Activated CD4-positive, CD25-positive, alpha-beta regulatory T cell treated with anti-CD3 and anti-CD28 coated beads, Interleukin-2, amount 50 U/mL, for 24 hours (primary cell): ENCODE data around the gene RUNX1.

Source experiments
- ATAC-seq, 2 donors: fragments of 150-1000 bp; cut with Tn5 transposase; one replicate each; pipeline ENCODE4 v1.10.0; 2021; ENCODE audit warnings: mild to moderate bottlenecking in 1 of 2, moderate library complexity in 1 of 2

The RUNX1 gene

DNA sequence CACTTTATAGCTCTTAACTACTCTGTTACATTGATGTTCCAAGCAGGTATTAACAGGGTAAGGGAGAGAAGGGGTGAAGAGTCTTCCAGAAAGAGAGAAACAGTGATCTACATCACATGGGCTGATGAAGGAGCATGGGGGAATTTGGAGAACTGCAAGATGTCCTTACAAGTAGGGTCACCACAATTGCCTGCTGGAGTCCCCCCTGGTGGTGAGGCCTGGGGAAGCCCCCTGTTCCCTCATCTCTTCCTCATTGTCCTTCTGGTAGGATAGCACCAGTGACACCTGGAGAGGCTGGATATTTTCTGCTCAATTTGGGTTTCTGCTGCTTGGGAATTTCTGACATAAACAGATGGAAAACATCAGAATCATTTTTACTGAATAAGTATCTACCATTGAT, 126.6 kb downstream of the RUNX1 start:
- ATAC-seq: no peak

DNA sequence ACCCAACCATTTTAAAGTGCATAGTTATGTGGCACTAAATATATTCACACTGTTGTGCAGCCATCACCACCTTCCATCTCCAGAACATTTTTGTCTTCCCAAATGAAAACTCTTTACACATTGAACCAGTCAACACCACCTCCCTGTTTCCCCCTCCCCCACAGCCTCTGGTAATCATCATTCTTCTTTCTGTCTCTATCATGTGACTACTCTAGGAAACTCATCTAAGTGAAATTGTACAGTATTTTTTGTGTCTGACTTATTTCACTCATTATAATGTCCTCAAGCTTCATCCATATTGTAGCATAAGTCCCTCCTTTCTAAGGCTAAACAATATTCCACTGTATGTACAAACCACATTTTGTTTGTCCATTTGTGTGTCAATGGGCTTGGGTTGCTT, 128.0 kb downstream of the RUNX1 start:
- no peak for ATAC-seq

DNA sequence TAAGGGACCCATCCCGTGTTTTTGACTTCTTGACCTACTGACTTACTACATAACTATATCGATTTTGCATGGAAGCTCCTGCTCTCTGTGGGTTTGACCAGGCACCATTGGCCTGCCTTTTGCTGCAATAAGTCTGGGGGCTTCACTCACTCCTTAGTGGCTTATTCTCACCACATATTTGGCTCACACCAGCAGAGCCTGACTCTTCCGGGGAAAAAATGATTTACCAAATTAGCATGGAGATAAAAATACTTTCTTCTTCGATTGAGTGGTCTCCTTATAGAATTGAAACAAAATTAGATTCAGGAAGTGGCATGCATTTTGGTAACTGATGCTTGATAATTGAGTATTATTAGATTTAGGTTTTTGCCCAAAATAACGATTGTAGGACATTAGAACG, 129.7 kb downstream of the RUNX1 start:
- no peak for ATAC-seq

DNA sequence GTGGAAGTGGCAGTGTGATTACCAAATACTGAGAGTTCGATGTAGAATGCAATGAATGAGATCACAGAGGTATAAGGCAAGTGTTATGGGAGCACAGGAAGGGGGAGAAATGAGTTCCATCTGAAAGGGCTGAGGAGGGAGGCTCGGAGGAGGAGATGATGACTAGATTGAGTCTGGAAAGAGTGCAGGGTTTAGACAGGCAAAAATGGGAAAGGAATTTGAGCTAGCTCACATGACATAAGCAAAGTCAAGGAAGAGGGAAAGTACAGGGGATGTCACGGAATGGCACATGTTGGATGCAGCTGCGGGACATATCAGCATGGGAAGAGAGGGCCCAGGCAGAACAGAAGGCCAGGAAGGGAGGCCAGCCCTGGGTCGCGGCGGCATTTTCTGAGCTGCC, 132.7 kb downstream of the RUNX1 start:
- no peak for ATAC-seq

- ATAC-seq: no peak
These were observed 133.7 kb downstream of the RUNX1 start for GRCh38 chr21:34915364-34915841.

DNA sequence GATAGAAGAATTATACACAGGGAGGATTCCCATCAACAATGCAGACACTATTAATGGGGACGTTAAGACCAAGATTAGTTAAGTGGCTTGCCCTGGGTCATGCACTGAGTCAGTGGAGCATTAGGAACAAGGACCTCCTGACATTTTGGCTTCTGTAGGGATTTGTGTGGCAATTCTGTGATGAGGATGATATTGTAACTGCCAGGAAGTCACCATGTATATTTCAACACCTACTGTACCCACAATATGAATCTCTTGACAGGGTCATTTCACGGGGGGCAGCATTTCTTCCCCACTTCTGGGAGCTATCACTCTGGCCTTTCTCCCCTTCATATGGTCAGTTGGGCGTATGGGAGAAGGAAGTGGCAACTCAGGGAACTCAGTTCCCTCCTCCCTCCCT, 134.9 kb downstream of the RUNX1 start:
- ATAC-seq: no peak

DNA sequence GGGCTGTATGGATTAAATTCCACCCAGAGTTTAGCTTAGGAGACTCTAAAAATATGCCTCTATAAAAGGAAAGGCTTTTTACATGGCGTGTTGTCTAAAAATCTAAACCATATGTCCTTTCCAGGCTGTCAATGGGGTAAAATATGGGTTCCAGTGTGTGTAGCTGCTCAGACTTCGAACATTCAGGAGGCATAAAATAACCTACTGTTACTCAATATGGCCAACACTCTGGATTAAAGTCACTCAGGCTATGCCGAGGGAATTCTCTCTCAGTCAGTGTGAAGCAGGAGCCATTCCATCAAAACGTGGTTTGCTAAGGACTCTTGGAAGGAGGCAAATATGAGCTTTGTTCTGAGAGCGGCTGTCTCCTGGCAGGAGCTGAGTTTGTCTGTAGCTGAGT, 135.3 kb downstream of the RUNX1 start:
- ATAC-seq: no peak

DNA sequence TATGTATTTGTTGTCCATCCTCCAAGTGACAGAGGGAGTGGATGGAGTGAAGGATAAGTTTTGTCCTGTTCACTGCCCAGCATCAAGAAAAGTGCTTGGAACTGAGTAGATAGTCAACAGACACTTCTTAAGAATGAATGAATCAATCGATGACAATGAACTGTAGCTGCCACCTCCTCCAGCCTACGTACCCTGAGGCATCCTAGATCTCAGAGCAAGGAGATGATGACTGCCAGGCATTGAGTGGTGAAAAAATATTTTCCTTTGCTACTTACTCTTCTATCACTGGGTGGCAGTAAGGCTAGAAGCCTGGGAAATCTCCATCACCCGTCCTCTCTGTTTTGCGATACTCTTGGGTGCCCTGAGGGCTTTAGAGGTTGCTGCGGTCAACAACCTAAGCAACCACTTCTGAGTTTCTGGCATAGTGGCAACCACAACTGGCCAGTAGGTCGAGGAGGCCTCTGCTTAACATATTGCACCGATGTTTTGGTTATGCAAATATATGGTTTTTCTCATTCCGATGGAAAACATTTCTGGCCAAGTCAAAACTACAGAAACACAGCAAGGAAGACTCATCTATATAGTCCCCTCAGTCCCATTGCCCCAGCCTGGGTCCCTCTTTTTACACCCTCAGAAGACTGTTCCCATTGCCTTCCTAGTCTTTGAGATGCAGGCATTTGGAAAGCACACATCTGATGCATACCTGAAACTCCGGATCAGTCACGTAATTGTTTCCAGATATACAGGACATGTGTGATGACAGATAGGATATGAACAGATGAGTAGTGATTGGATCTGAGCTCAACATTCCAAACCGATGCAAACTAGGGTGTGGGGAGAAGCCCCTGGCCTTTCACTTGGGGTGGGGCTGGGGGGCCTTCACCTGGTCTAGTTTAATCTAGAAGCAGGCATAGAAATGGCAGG, 136.8 kb downstream of the RUNX1 start:
- peak in 1 of 2 donors; percentile 36 for ATAC-seq

DNA sequence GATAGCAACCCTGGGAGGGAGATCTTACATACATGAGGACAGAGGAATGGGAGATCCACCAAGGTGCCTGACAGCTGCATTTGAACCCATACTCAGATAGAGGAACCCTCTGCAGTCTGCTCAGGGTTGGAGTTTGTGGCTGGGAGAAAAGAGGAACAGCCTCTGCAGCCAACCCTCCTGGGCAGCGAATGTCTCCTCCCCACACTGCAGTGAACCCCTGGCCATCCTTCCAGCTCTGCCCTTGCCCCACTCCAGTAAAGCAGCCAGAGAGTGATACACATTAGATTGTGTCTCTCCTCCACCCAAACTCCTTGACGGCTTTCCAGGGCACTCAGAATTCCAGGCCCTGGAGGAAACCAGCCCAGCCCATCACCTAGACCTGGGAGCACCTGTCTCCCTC, 137.7 kb downstream of the RUNX1 start:
- no peak for ATAC-seq

DNA sequence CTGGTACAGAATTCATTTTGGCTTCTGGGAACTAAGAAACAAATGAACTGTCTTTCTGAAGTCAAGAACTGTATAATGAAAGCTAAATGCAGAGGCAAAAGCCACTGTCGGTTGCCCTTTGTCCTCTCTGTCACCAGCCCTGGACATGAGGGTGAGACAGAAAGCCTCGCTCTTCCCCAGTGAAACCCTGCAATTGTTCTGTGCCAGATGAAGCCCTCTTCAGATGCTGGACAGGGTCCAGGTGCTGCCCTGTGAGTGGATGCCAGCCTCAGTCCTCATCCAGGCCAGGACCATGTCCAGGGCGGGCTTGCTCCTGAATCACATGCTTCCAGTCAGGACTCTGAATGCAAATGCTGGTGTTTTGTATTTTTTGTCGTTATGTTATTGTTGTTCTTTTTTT, 138.7 kb downstream of the RUNX1 start:
- ATAC-seq: no peak

DNA sequence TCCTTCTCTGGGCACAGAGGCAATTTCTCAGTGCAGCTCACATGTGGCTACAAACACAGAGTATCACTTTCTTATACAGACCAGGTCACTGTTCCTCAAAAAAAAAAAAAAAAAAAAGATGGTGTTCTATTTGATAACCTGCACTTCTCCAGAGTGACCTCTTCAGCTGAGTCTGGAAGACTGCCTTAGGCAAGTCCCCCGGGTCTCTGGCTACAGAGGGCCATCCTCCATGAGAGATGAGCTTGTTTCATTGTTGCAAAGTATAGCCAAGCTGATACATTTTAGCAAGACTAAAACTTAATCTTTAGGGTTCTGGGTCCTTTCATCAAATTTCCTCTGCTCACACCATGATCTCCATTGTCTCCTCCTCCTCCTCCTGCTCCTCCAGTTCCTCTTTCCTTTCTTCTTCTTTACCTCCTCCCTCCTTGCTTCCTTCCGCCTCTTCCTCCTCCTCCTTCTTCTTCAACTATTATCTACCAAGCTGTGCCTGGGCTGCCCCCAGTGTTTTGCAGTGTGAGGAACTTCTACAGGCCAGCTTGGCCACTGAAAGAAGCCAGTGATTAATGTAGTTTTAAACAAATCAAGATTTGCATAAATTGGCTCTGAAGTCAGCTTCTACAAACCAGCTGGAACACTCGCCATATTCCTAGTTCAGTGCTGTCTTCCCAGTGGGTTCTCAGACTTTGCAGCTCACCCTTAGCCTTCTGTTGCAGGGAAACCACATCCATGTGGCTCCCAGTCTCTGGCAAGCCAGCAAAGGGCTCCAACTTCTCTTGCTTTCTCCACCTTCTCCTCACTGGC, 139.4 kb downstream of the RUNX1 start:
- ATAC-seq: no peak

DNA sequence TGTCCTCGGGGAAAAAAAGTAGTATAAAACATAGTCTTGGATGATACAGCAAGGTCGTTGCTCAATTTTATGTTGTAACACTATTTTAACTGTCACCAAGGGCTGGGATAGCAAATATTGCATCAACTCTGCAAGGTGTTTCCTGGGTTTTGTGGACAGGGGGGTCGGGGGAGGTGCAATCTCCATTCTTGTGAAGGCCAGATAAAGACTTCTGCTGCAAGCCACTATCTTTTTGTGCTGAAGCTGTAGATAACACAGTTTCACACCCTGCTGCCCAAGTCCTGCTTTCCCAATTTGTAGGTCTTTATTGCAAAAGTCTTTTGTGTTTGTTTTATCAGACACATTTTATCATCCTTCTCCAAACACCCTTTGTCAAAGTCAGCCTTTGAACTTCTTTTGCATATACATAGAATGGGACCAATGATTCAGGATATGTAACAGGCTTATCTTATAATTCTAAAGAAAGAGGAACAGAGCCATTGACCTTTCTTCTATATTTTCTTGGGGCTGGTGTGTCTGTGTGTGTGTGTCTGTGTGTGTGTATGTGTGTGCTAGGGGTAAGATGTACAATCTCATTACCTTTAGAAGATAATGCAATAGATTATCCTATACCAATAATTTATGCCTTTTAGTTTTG, 140.6 kb downstream of the RUNX1 start:
- no peak for ATAC-seq

GRCh38 chr21:34907461-34908418, 141.4 kb downstream of the RUNX1 start:
- no peak for ATAC-seq

DNA sequence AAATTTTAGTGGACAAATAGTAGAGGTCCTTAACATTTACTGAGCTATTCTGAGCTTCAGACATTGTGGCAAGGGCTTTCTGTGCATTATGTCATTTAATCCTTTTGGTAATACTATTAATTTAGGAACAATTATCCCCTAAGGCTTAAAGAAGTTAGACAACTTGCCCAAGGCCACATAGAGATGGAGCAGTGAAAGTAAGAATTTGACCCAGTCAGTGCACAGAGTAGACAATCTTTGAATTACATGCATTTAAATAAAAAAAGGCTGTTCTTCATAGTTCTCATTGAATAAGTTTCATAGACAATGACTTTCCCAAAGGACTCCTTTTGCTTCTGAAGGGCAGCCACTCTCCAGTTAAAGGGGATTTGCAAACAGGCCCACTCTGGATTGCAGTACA, 142.7 kb downstream of the RUNX1 start:
- ATAC-seq: no peak

DNA sequence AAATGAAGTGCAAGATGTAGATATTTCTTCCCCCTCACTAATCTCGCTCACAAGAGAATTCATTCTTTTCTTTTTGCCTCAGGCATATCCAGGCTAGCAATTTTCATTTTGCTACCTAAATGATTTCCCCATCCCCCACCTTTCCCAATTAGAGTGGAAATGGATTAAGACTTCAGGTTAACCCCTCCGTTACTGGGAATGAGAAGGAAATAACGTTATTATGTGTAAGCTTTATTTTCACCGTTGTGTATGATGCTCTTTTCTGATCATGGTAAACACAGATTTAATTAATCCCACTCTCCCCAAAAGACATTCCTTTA, 143.9 kb downstream of the RUNX1 start:
- no peak for ATAC-seq

- ATAC-seq: no peak
These were observed 144.4 kb downstream of the RUNX1 start for GRCh38 chr21:34904526-34905217.

- peak; percentile 65 to 76 for ATAC-seq
These were observed 148.7 kb downstream of the RUNX1 start for GRCh38 chr21:34900376-34900775.

- no peak for ATAC-seq
These were observed 149.3 kb downstream of the RUNX1 start for GRCh38 chr21:34899760-34900159.

- ATAC-seq: no peak
These were observed 149.8 kb downstream of the RUNX1 start for GRCh38 chr21:34899302-34899701.

DNA sequence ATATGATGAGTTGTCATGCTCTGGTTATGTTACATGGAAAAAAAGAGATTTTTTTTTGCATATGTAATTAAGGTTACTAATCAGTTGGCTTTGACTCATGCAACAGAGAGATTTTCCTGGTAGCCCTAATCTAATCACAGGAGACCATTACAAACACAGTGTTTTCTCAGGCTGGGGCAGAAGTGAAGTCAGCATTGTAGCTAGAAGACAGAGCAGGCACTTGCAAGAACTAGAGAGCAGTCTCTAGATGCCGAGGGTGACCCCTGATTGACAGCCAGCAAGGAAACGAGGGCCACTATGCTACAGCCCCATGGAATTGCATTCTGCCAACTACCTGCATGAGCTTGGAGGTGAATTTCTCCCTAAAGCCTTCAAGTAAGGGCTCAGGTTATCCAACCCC, 151.3 kb downstream of the RUNX1 start:
- ATAC-seq: peak; percentile 78

GRCh38 chr21:34894401-34894800, 154.7 kb downstream of the RUNX1 start:
- no peak for ATAC-seq

- no peak for ATAC-seq
These were observed 156.9 kb downstream of the RUNX1 start for GRCh38 chr21:34892209-34892608.
